ENCODE results near the gene HMGCL. TPM values are rescaled to one million over a fixed set of nuclear protein-coding genes. Genes with fewer than 3 reads are reported as not detected.
A peak's percentile ranks its signal among the peaks of the same experiment; 100 is the strongest.

Gene HMGCL
- total and polyA plus RNA-seq, 2 donors (not counting 1 experiment from before 2014, with no cell fraction given): 41.3 to 74.6 TPM

DNA sequence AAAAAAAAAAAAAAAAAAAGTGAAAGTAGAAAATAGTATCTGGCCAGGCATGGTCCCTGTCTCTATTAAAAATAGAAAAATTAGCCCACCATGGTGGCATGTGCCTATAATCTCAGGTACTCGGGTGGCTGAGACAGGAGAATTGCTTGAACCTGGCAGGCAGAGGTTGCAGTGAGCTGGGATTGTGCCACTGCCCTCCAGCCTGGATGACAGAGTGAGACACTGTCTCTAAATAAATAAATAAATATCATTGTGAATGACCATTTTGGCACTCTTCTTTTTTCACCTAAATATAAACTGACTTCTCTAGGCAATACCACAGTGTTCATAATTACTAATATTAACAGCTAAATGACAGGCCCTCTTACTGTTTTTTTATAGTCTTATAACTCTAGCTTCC, 67.4 kb downstream of the HMGCL start:
- Histone ChIP-seq H2AFZ (ENCODE audit: low read length) (no peak overlapping the region), H3K4me1 (ENCODE audit: control insufficient read depth, extremely low read depth, insufficient read depth, low read length) (peaks cover 8% of the 10 kb centered on the region), H3K36me3 (ENCODE audit: control insufficient read depth, insufficient read depth, low read length) (peaks cover 35% of the 10 kb centered on the region), H3K79me2 (ENCODE audit: control insufficient read depth, insufficient read depth, low read length) (peaks cover 4% of the 10 kb centered on the region), H3K27me3 (ENCODE audit: control insufficient read depth, insufficient read depth, low read length) (no peaks in the 10 kb centered on the region), H3K27ac (ENCODE audit: insufficient read depth, low read length) (no peak overlapping the region), H3K9me3 (ENCODE audit: control insufficient read depth, insufficient read depth, low read depth, low read length) (no peaks in the 10 kb centered on the region), H3K4me3 (replicated peaks in 1 of 4; ENCODE audit: control extremely low read depth in 1 of 4, insufficient read depth in 1 of 4, low read depth in 3 of 4, low read length in 4 of 4) (no peak overlapping the region), H3K4me2 (ENCODE audit: extremely low read depth, insufficient read depth, low read length) (no peak overlapping the region), H4K20me1 (ENCODE audit: control insufficient read depth, extremely low read depth, insufficient read depth, low read length) (no peaks in the 10 kb centered on the region), H3K9ac (ENCODE audit: insufficient read depth, low read length) (no peak overlapping the region)
- DNase-seq (ENCODE audit: low read depth in 2 of 2): no peak
- TF ChIP-seq EZH2 (IDR thresholded peaks at IDR 0.05; ENCODE audit: low read length, missing control alignments): no peak
- TF ChIP-seq, protein P1, sequence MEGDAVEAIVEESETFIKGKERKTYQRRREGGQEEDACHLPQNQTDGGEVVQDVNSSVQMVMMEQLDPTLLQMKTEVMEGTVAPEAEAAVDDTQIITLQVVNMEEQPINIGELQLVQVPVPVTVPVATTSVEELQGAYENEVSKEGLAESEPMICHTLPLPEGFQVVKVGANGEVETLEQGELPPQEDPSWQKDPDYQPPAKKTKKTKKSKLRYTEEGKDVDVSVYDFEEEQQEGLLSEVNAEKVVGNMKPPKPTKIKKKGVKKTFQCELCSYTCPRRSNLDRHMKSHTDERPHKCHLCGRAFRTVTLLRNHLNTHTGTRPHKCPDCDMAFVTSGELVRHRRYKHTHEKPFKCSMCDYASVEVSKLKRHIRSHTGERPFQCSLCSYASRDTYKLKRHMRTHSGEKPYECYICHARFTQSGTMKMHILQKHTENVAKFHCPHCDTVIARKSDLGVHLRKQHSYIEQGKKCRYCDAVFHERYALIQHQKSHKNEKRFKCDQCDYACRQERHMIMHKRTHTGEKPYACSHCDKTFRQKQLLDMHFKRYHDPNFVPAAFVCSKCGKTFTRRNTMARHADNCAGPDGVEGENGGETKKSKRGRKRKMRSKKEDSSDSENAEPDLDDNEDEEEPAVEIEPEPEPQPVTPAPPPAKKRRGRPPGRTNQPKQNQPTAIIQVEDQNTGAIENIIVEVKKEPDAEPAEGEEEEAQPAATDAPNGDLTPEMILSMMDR (conservative IDR thresholded peaks at IDR 0.05 in 1 of 2, IDR thresholded peaks at IDR 0.05 in 1 of 2; ENCODE audit: low read depth in 1 of 2, low read length in 2 of 2): no peak

GRCh38 chr1:23756676-23757075, 68.6 kb downstream of the HMGCL start:
- H3K36me3 ChIP-seq (ENCODE audit: control insufficient read depth, insufficient read depth, low read length): peaks cover 39% of the 10 kb centered on the region

GRCh38 chr1:23752909-23753308, 72.3 kb downstream of the HMGCL start:
- H4K20me1 ChIP-seq (ENCODE audit: control insufficient read depth, extremely low read depth, insufficient read depth, low read length): no peaks in the 10 kb centered on the region
- no peak overlapping the region for H2AFZ ChIP-seq (ENCODE audit: low read length)
- H3K79me2 ChIP-seq (ENCODE audit: control insufficient read depth, insufficient read depth, low read length): peaks cover 28% of the 10 kb centered on the region
- TF ChIP-seq, protein P1 (conservative IDR thresholded peaks at IDR 0.05 in 1 of 2, IDR thresholded peaks at IDR 0.05 in 1 of 2; ENCODE audit: low read depth in 1 of 2, low read length in 2 of 2): no peak
- no peak for TF ChIP-seq EZH2 (IDR thresholded peaks at IDR 0.05; ENCODE audit: low read length, missing control alignments)
- no peaks in the 10 kb centered on the region for H3K27me3 ChIP-seq (ENCODE audit: control insufficient read depth, insufficient read depth, low read length)
- no peak overlapping the region for H3K4me2 ChIP-seq (ENCODE audit: extremely low read depth, insufficient read depth, low read length)
- H3K9me3 ChIP-seq (ENCODE audit: control insufficient read depth, insufficient read depth, low read depth, low read length): no peaks in the 10 kb centered on the region
- H3K4me1 ChIP-seq (ENCODE audit: control insufficient read depth, extremely low read depth, insufficient read depth, low read length): peaks cover 8% of the 10 kb centered on the region
- no peak overlapping the region for H3K4me3 ChIP-seq (replicated peaks in 1 of 4; ENCODE audit: control extremely low read depth in 1 of 4, insufficient read depth in 1 of 4, low read depth in 3 of 4, low read length in 4 of 4)
- no peak overlapping the region for H3K9ac ChIP-seq (ENCODE audit: insufficient read depth, low read length)
- peaks cover 38% of the 10 kb centered on the region for H3K36me3 ChIP-seq (ENCODE audit: control insufficient read depth, insufficient read depth, low read length)
- no peak for DNase-seq (ENCODE audit: low read depth in 2 of 2)
- H3K27ac ChIP-seq (ENCODE audit: insufficient read depth, low read length): no peak overlapping the region

More at GRCh38 chr1:23756676-23757075, 68.6 kb downstream of the HMGCL start:
- Histone ChIP-seq H3K27me3 (ENCODE audit: control insufficient read depth, insufficient read depth, low read length) (no peaks in the 10 kb centered on the region), H3K9ac (ENCODE audit: insufficient read depth, low read length) (no peak overlapping the region), H3K4me2 (ENCODE audit: extremely low read depth, insufficient read depth, low read length) (no peak overlapping the region), H3K9me3 (ENCODE audit: control insufficient read depth, insufficient read depth, low read depth, low read length) (no peaks in the 10 kb centered on the region), H3K4me1 (ENCODE audit: control insufficient read depth, extremely low read depth, insufficient read depth, low read length) (peaks cover 8% of the 10 kb centered on the region), H3K4me3 (replicated peaks in 1 of 4; ENCODE audit: control extremely low read depth in 1 of 4, insufficient read depth in 1 of 4, low read depth in 3 of 4, low read length in 4 of 4) (no peak overlapping the region), H4K20me1 (ENCODE audit: control insufficient read depth, extremely low read depth, insufficient read depth, low read length) (no peaks in the 10 kb centered on the region), H2AFZ (ENCODE audit: low read length) (no peak overlapping the region), H3K79me2 (ENCODE audit: control insufficient read depth, insufficient read depth, low read length) (peaks cover 6% of the 10 kb centered on the region), H3K27ac (ENCODE audit: insufficient read depth, low read length) (no peak overlapping the region)
- TF ChIP-seq, protein P1 (conservative IDR thresholded peaks at IDR 0.05 in 1 of 2, IDR thresholded peaks at IDR 0.05 in 1 of 2; ENCODE audit: low read depth in 1 of 2, low read length in 2 of 2): no peak
- no peak for TF ChIP-seq EZH2 (IDR thresholded peaks at IDR 0.05; ENCODE audit: low read length, missing control alignments)
- DNase-seq (ENCODE audit: low read depth in 2 of 2): peak; percentile 42 to 57

Other genes with a start within 250 kb of the HMGCL start
- gene RPL11, start 133.6 kb downstream of the HMGCL start, total RNA-seq: 1,214 and 1,412 TPM in 2 replicates
- gene RPL11, start 133.6 kb downstream of the HMGCL start, polyA plus RNA-seq: 1,477 and 1,551 TPM in 2 replicates
- gene ELOA, start 82.0 kb downstream of the HMGCL start, total RNA-seq: 15.9 and 19.3 TPM in 2 replicates
- 34.1 and 42.2 TPM in 2 replicates for gene ELOA, start 82.0 kb downstream of the HMGCL start, polyA plus RNA-seq
- gene PITHD1, start 47.0 kb downstream of the HMGCL start, total RNA-seq: 29.5 and 40.5 TPM in 2 replicates
- gene PITHD1, start 47.0 kb downstream of the HMGCL start, polyA plus RNA-seq: 47.7 and 58.6 TPM in 2 replicates
- gene LYPLA2, start 34.3 kb downstream of the HMGCL start, total RNA-seq: 27.5 and 29.2 TPM in 2 replicates
- 20.4 and 29.1 TPM in 2 replicates for gene LYPLA2, start 34.3 kb downstream of the HMGCL start, polyA plus RNA-seq
- 14.1 and 16.0 TPM in 2 replicates for gene GALE, start 24.7 kb downstream of the HMGCL start, total RNA-seq
- gene GALE, start 24.7 kb downstream of the HMGCL start, polyA plus RNA-seq: 11.9 and 19.6 TPM in 2 replicates
- gene FUCA1, start 42.9 kb upstream of the HMGCL start, total RNA-seq: 8.7 and 9.7 TPM in 2 replicates
- gene FUCA1, start 42.9 kb upstream of the HMGCL start, polyA plus RNA-seq: 4.1 and 5.9 TPM in 2 replicates
- gene CNR2, start 87.9 kb upstream of the HMGCL start, total RNA-seq: not detected in 2 replicates
- gene CNR2, start 87.9 kb upstream of the HMGCL start, polyA plus RNA-seq: not detected in 2 replicates
- 84.4 and 91.7 TPM in 2 replicates for gene PNRC2, start 134.4 kb upstream of the HMGCL start, total RNA-seq
- gene PNRC2, start 134.4 kb upstream of the HMGCL start, polyA plus RNA-seq: 86.6 and 96.6 TPM in 2 replicates
- gene SRSF10, start 154.9 kb upstream of the HMGCL start, total RNA-seq: 83.0 and 93.5 TPM in 2 replicates
- gene SRSF10, start 154.9 kb upstream of the HMGCL start, polyA plus RNA-seq: 113 and 118 TPM in 2 replicates

Measured in fibroblast of lung (primary cell).